GM10847 (cell line): Measurements from ENCODE around the gene PAPLN.

Experiments used
- POLR2A ChIP-seq: IDR thresholded peaks from 2 replicates; pipeline ENCODE4 v1.6.1; 2011; ENCODE audit not compliant: insufficient read length; ENCODE audit errors: extremely low read depth

PAPLN gene

GRCh38 chr14:73237219-73237785 lies at the start of gene PAPLN:
Gene PAPLN (plus strand): TSS chr14:73237506. CDS start chr14:73239779, 2,273 bp downstream.
- TF ChIP-seq POLR2A, result no peak

GRCh38 chr14:73188501-73188911 lies 48.8 kb upstream of the PAPLN start:
- TF ChIP-seq POLR2A, result no peak

GRCh38 chr14:73189651-73190050 lies 47.7 kb upstream of the PAPLN start:
- no peak for TF ChIP-seq POLR2A

- no peak for TF ChIP-seq POLR2A
Measured at GRCh38 chr14:73191441-73191840, 45.9 kb upstream of the PAPLN start.

- TF ChIP-seq POLR2A, result no peak
Measured at GRCh38 chr14:73198253-73198652, 39.1 kb upstream of the PAPLN start.

- TF ChIP-seq POLR2A, result no peak
Measured at GRCh38 chr14:73203527-73203926, 33.8 kb upstream of the PAPLN start.

- TF ChIP-seq POLR2A, result no peak
Measured at GRCh38 chr14:73207615-73208014, 29.7 kb upstream of the PAPLN start.

GRCh38 chr14:73208390-73208789 lies 28.9 kb upstream of the PAPLN start:
- no peak for TF ChIP-seq POLR2A

GRCh38 chr14:73208846-73209245 lies 28.5 kb upstream of the PAPLN start:
- no peak for TF ChIP-seq POLR2A

GRCh38 chr14:73209953-73210352 lies 27.4 kb upstream of the PAPLN start:
- TF ChIP-seq POLR2A, result no peak

GRCh38 chr14:73211251-73212040 lies 25.9 kb upstream of the PAPLN start:
- TF ChIP-seq POLR2A, result no peak

GRCh38 chr14:73216030-73216429 lies 21.3 kb upstream of the PAPLN start:
- TF ChIP-seq POLR2A, result no peak

GRCh38 chr14:73217411-73217810 lies 19.9 kb upstream of the PAPLN start:
- TF ChIP-seq POLR2A, result no peak

- TF ChIP-seq POLR2A, result no peak
Measured at GRCh38 chr14:73220061-73220460, 17.2 kb upstream of the PAPLN start.

GRCh38 chr14:73220634-73221033 lies 16.7 kb upstream of the PAPLN start:
- TF ChIP-seq POLR2A, result no peak

GRCh38 chr14:73221945-73222344 lies 15.4 kb upstream of the PAPLN start:
- TF ChIP-seq POLR2A, result no peak

GRCh38 chr14:73223049-73223448 lies 14.3 kb upstream of the PAPLN start:
- no peak for TF ChIP-seq POLR2A
